GM21723 (cell line): ENCODE data around the gene COA8.

Source experiments
- ATAC-seq: cut with Tn5 transposase; IDR thresholded peaks from one replicate; pipeline ENCODE4 v1.9.1; 2021; ENCODE audit warnings: mild to moderate bottlenecking, moderate library complexity; ENCODE audit not compliant: unreplicated experiment

Gene COA8

DNA sequence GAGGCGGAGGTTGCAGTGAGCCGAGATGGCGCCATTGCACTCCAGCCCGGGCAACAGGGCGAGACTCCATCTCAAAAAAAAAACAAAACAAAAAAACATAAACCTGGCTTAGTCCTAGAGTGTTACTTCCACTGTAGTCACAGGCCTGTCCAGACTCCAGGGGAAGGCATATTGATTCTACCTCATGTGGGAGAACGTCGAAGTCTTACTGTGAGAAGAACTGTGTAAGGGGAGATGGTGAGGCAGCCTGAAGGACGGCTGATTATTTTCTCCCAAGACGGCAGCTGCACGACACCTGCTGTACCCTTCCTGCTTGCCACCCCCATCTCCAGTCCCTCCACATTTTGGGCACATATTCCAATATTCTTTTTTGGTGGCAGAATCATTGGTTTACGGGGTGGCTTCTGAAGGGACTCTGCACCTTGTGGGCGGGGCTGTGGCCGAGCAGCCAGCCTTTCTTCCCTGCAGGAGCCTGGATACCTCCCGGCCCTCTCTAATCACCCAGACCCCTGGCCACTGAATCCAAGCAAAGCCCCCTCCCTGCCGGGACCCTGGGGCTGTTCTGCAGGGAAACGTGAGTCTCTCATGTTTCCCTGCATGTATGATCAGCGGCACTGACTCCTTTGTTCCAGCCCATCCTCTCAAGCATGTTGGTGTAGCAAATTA lies 54.0 kb downstream of the COA8 start:
- ATAC-seq = no peak

DNA sequence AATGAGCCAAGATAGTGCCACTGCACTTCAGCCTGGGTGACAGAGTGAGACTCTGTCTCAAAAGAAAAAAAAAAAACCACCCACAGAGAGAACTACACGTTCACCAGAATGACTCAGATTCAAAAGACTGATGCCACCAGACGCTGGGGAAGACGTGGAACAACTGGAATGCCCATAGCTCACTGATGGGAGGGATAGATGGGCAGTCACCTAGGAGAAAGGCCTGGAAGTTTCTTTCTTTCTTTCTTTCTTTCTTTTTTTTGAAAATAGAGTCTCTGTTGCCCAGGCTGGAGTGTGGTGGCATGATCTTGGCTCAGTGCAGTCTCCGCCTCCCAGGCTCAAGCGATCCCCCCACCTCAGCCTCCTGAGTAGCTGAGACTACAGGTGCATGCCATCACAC lies 56.3 kb downstream of the COA8 start:
- ATAC-seq = no peak

DNA sequence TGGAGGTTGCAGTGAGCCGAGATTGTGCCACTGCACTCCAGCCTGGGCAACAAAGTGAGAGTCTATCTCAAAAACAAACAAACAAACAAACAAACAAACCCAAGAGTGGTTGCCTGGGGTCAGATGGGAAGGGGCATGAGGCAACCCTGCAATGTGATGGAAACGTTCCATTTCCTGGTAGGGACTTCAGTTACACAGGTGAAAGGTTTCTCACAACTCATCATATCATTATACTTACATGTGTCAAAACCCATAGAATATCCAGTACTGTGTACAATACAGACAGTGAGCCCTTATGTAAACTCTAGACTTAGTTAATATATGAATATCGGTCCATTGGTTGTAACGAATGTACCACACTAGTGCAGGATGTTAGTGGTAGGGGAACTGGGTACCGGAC lies 59.1 kb downstream of the COA8 start:
- no peak for ATAC-seq

DNA sequence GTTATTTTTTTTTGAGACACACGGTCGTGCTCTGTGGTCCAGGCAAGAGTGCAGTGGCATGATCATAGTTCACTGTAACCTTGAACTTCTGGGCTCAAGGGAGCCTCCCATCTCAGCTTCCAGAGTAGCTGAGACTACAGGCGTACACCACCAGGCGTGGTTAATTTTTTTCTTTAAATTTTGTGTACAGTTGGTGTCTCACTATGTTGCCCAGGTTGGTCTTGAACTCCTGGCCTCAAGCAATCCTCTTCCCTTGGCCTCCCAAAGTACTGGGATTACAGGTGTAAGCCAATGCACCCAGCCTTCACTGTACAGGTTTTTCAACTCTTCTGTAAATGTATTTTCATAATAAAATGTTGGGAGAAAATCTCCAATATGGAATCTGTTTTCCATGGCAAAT lies 60.5 kb downstream of the COA8 start:
- no peak for ATAC-seq

DNA sequence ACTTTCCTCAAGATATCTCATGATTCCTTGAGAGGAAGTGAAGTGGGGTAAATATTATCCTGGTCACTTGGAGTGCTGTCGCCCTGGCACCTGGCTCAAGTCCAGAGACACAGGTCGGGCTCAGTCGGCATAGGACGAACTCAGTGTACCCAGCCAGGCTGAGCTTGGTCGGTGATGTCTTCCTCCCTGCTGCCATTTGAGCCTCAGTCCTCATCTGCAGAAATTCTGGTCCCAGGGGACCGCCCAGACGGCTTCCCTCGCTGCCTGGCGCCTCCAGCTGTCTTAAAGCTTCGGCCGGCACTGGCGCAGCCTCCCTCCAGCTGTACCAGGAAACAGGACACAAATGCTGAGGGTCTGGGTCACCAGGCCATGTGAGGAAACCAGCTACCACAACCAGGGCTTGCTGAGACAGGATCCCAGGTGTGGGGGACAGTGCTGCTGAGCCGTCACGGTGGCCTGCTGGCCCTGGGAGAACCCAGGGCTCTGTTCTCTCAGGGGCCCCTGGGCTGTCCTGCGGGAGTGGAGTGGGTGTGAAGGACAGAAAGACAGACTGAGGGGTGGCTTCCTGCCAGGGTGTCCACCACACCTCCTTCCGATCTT lies 61.2 kb downstream of the COA8 start:
- no peak for ATAC-seq

DNA sequence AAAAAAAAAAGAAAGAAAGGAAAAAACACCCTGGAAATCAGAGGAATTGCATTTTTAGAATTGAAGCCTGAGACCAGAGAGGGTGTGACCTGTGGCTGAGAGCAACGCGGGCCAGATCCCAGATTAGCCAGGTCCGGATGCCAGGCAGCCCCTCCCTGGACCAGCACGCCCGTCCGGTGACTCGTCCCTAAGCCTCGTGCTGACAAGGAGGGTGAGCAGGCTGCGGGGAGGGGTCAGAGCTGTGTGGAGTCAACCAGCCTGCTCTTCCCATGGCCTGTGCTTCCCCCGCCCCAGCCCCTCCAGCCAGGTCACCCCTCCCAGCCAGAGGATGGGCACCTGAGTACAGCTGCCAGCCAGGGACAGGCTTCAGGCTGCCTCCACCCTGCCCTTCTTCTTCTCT lies 62.1 kb downstream of the COA8 start:
- ATAC-seq = no peak

DNA sequence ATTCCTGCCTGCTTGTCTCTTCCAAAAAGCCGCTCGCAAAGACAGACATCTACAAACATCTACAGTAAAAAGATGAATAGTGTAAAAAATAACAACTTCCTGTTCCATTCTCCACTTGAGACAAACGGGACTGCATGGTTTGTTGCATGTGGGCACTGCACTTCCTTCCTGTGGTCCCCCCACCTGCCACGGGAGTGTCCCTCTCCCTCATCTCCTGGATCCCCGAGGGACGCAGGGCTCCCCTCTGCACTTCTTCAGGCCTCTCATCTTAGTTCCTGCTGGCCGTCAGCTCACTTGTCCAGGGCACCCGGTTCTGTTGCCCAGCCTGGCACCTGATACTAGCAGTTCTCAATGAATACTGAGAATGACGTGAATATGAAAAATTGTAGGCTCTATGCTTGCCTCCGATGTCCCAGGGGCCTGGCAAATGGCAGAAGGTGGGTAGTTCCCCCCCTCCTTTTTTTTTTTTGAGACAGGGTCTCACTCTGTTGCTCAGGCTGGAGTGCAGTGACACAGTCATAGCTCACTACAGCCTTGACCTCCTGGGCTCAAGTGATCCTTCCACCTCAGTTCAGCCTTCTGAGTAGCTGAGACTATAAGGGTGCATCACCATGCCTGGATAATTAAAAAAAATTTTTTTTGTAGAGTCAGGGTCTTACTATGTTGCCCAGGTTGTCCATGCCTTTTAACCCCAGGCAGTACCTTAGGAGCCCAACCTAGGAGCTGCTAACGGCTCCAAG lies 62.8 kb downstream of the COA8 start:
- ATAC-seq = no peak

DNA sequence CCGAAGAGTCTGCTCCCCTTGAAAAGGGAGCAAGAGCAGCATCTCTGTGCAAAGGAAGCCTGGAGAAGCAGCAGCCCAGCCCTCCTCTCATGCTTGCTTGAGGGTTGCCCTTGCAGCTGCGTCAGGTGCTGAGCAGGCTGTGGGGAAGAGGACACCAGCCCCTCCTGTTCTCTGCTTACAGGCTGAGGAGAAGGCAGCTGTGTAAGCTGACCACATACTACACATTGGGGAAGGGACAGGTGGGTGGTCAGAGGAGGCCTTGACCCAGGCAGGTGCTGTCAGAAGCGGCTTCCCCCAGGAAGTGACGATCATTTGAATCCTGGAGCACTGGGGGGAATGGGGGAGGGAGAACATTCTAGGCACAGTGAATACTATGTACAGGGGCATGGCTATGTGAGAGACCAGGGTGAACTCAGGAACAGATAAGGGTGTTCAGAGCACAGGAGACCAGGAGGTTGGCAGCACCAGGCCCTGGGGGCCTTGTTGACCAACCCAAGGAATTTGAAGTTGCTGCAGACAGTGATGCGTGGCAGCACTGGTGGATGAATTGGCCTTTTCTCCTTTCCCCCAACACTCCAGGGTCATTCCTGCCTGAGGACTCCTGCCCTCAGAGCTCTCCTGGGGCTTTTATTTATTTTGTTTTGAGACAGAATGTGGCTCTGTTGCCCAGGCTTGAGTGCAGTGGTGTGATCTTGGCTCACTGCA lies 63.5 kb downstream of the COA8 start:
- no peak for ATAC-seq

DNA sequence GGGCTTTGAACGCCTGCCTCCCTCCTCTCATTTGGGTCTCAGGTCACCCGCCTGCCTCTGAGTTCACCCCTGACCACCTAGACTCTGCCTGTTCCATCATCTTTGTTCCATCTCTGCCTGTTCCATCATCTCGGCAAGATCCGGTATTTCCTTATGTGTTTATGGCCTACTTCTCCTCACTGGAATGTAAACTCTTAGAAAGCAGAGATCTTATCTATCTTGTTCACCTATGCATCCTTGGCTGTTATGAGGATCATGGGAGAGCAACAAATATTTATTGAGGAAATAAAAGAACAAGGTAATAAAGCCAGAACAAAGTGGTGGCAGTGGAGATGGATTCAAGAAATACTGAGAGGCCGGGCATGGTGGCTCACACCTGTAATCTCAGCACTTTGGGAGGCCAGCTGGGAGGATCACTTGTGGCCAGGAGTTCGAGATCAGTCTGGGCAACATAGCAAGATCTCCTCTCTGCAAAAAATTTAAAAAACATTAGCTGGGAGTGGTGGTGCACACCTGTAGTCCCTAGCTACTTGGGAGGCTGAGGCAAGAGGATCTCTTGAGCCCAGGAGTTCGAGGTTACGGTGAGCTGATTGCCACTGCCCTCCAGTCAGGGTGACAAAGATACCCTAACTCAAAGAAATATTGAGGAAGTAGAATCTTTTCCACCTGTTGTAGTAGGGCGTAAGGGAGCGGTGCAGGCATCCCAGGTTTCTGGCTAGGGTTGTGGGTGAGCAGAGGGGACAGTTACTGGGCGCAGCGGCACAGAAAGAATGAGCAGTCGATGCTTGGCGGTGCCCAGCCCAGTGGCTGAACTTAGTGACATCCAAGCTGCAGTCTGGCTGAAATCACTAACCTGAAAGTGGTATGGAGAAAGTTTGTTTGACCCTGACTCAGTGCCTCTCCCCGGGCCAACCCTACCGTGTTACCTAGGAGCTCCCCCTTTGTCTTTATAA lies 64.6 kb downstream of the COA8 start:
- no peak for ATAC-seq

DNA sequence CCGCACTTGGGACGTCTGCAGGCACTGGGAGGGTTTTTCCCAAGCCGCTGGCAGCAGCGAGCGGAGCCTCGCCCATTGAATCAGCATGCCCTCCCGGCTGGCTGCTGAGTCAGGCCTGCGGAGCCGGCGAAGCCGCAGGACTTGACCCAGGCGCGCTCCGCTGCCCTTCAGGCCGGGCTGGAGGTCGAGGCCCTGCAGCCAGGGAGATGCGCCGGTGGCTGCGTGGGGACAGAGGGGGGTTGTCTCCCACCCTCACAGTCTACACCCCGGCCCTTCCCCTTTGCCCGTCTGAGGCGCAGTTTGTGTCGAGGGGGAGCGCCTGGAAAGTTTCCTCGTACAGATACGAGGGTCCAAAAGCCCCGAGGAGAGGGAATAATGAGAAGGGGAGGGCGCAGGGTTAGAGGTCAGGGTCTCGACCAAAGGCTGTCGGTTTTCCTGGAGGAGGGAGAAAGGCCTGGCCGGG lies 65.5 kb downstream of the COA8 start:
- ATAC-seq = no peak

DNA sequence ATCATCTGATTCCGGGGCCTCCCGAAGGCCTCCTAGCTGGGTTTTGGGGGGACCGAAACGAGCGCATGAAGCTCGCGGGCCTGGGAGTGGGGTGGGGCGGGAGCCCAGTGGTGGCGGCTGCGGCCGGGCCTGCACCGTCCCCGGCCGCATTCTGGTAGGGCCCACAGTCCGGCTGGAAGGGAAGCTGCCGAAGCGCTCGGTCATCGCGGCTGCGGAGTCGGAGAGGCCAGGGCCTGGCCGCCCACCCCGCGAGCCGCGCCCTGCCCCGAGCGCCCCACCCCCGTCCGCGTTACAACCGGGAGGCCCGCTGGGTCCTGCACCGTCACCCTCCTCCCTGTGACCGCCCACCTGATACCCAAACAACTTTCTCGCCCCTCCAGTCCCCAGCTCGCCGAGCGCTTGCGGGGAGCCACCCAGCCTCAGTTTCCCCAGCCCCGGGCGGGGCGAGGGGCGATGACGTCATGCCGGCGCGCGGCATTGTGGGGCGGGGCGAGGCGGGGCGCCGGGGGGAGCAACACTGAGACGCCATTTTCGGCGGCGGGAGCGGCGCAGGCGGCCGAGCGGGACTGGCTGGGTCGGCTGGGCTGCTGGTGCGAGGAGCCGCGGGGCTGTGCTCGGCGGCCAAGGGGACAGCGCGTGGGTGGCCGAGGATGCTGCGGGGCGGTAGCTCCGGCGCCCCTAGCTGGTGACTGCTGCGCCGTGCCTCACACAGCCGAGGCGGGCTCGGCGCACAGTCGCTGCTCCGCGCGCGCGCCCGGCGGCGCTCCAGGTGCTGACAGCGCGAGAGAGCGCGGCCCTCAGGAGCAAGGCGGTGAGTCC lies 66.1 kb downstream of the COA8 start, which contains the start of gene KLC1:
Gene KLC1 (plus strand): TSS at position 528 of the 819 bp plus-strand sequence. CDS start 25,354 bp downstream, outside the sequence.
- peak; percentile 53 for ATAC-seq

DNA sequence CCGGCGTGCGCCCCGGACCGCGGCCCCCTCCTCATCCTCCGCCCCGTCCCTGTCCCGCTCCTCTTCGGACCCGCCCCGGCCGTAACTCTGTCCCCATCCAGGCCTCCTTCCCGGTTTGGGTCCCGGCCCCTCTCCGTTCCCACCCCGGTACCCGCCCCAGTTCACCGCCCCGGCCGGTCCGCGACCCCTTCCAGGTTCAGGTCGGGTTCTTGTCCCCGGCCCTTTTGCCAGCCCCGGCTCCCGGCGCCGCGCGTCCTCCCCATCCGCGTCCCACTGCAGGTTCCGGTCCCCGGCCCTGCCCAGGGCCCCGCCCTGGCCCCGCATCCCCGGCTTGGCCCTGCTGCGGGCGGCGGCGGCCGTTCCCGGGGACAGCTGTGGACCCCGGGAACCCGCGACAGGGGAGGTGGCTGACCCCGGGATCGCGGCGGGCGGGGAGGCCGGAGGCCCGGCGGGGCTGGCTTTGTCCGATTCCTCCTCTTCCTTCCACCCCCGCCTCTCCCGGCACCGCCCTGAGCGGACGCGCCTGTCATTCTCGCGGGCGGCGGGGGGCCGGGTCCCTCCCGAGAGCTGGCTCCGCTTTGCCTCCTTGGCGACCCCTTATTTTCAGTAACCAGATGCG lies 66.9 kb downstream of the COA8 start:
- ATAC-seq = peak; percentile 48

DNA sequence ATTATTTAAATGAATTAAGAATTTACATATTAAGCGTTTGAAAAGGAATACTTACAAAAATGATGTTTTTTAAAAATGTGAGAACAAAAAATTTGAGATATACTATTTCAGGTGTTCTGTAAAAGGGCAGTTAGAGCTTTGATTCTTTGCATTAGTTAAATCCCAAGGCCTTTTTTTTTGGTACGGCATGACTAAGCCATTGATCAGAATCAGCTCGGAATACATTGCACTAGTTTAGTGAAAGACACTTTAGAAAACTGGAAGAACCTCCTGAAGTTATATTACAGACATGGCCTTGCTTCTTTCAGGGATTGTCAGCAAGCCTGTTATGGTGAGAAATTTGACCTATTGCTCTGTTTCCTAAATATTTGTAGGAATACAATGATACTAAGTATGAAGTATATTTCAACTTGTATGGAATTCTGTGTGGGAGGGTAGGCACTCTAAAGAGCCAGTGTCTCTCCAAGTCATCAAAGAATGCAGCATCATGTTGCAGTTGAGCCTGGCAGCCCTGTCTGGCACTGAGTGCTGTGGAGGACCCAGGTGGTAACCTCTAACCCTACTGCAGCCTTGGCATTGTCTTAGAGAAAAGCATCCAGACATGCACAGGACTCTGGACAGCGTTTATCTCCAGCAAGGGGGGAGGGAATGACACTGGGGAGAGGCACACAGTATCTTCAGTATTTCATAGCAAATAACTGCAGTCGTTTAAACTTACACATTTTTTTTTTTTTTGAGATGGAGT lies 67.8 kb downstream of the COA8 start:
- no peak for ATAC-seq

DNA sequence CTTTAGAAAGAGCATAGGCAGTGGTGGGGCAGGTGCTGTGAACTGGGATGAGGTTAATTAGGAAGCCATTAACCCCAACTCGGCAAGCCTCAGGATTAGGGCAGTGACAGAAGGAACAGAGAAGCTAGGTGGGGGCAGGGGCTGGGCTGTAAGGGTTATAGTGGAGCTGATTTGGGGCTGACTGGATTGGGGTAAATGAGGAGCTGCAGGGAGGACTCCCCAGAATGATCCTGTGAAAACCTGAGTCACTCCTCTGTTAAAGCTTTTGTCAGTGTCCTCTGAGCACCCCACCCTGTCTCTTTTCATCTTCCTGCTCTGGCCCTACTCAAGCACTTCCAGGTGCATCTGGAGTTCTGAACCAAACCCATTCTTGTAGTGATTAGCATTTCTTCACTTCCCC lies 70.6 kb downstream of the COA8 start:
- ATAC-seq = no peak

DNA sequence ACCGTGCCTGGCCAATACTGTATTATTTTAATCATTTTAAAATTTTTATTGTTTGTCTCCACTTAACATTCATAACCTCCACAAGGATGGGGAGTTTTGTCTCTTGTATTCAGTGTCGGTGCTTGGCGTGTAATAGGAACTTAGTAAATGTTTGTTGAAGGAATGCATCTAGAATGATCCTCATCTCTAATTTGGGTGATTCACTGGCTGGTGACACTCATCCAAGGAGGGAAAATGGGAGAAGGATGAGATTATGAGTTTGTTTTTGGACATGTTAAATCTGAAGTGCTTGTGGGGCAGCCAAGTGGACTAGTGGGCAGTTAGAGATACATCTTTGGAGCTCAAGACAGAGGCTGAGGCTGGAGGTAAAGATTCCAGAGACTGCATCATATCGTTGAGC lies 71.4 kb downstream of the COA8 start:
- ATAC-seq = no peak

DNA sequence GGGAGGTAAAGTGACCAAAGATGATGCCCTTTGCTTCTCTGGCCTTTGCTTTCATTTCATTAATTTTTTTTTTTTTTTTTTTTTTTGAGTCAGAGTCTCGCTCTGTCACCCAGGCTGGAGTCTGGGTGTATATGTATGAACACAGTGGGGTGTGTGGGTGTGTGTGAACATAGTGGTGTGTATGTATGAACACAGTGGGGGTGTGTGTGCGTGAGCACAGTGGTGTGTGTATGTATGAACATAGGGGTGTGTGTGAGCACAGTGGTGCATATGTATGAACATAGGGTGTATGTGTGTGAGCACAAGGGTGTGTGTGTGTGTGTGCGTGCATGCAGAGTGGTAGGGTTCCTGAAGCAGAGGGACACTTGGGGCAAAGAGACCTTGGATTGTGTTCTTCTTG lies 75.8 kb downstream of the COA8 start:
- ATAC-seq = no peak
